ENCODE data around the gene TPPP2. TPM values are rescaled to one million over a fixed set of nuclear protein-coding genes. Genes with fewer than 3 reads are reported as not detected.

TPPP2 gene
- total and polyA plus RNA-seq, 2 experiments from 2014 or later, result not detected

DNA sequence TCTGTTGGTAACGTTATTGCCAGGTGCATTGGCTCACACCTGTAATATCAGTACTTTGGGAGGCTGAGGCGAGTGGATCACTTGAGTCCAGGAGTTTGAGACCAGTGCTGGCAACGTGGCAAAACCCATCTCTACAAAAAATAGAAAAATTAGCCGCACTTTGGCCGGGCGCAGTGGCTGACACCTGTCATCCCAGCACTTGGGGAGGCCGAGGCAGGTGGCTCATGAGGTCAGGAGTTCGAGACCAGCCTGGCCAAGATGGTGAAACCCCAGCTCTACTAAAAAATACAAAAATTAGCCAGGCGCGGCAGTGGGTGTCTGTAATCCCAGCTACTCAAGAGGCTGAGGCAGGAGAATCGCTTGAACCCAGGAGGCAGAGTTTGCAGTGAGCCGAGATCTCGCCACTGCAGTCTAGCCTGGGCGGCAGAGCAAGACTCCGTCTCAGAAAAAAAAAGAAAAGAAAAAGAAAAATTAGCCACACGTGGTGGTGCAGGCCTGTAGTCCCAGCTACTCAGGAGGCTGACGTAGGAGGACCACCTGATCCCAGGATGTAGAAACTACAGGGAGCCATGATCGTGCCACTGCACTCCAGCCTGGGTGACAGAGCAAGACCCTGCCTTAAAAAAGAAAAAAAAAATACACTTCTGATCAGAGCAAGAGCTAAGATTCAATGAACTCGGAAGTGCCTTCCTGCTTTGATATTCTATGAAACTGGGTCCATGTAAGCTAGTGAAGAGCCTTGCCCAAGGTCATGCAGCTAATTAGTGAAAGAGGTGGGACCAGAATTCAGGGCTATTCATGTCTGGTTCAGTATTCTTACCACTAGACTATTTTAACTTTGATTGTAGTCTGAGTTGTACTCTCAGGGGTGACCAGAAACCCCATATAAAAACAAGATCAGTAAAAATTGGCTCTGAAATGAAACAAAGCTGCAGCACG is 23.4 kb downstream of the TPPP2 start:
- Histone ChIP-seq H3F3A (replicated peaks; ENCODE audit: low read depth) (no peaks in the 10 kb centered on the region), H2AFZ (no peak overlapping the region), H3K27ac (ENCODE audit: low read depth) (no peak overlapping the region), H3K4me2 (no peak overlapping the region), H3K4me3 (no peak overlapping the region), H3K9me2 (ENCODE audit: insufficient read depth) (no peaks in the 10 kb centered on the region; the same call in 1 of the 2 replicates), H3K4me1 (ENCODE audit: insufficient read depth) (peaks cover 6% of the 10 kb centered on the region; the same call in 1 of the 2 replicates), H3K27me3 (ENCODE audit: insufficient read depth) (no peaks in the 10 kb centered on the region), H4K20me1 (replicated peaks; ENCODE audit: insufficient read depth) (no peaks in the 10 kb centered on the region), H3K79me2 (replicated peaks; ENCODE audit: insufficient read depth) (no peaks in the 10 kb centered on the region), H3K36me3 (ENCODE audit: insufficient read depth) (no peaks in the 10 kb centered on the region)
- H3K4me1 Mint-ChIP-seq, result peaks cover 10% of the 10 kb centered on the region; the same call in 2 of the 3 replicates
- TF ChIP-seq CREB1 (CRISPR knock-in tag; IDR thresholded peaks at IDR 0.05; ENCODE audit: low read depth) (no peak), NANOG (IDR thresholded peaks at IDR 0.05; ENCODE audit: borderline replicate concordance) (no peak), ZNF114 (CRISPR knock-in tag; IDR thresholded peaks at IDR 0.05) (no peak), POLR2AphosphoS5 (IDR thresholded peaks at IDR 0.05; ENCODE audit: low read depth) (no peak), EZH2phosphoT487 (IDR thresholded peaks at IDR 0.05; ENCODE audit: unreplicated experiment) (no peak), JUNB (IDR thresholded peaks at IDR 0.05; ENCODE audit: unreplicated experiment) (no peak), ZNF331 (CRISPR knock-in tag; IDR thresholded peaks at IDR 0.05; ENCODE audit: low read depth) (no peak), EZH2 (IDR thresholded peaks at IDR 0.05; ENCODE audit: low read depth, unreplicated experiment) (no peak), STAT1 (IDR thresholded peaks at IDR 0.05; ENCODE audit: unreplicated experiment) (no peak)
- TF ChIP-seq, protein P1, sequence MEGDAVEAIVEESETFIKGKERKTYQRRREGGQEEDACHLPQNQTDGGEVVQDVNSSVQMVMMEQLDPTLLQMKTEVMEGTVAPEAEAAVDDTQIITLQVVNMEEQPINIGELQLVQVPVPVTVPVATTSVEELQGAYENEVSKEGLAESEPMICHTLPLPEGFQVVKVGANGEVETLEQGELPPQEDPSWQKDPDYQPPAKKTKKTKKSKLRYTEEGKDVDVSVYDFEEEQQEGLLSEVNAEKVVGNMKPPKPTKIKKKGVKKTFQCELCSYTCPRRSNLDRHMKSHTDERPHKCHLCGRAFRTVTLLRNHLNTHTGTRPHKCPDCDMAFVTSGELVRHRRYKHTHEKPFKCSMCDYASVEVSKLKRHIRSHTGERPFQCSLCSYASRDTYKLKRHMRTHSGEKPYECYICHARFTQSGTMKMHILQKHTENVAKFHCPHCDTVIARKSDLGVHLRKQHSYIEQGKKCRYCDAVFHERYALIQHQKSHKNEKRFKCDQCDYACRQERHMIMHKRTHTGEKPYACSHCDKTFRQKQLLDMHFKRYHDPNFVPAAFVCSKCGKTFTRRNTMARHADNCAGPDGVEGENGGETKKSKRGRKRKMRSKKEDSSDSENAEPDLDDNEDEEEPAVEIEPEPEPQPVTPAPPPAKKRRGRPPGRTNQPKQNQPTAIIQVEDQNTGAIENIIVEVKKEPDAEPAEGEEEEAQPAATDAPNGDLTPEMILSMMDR (conservative IDR thresholded peaks at IDR 0.05; ENCODE audit: low read depth in 2 of 2), result no peak
- TF ChIP-seq, protein P2, sequence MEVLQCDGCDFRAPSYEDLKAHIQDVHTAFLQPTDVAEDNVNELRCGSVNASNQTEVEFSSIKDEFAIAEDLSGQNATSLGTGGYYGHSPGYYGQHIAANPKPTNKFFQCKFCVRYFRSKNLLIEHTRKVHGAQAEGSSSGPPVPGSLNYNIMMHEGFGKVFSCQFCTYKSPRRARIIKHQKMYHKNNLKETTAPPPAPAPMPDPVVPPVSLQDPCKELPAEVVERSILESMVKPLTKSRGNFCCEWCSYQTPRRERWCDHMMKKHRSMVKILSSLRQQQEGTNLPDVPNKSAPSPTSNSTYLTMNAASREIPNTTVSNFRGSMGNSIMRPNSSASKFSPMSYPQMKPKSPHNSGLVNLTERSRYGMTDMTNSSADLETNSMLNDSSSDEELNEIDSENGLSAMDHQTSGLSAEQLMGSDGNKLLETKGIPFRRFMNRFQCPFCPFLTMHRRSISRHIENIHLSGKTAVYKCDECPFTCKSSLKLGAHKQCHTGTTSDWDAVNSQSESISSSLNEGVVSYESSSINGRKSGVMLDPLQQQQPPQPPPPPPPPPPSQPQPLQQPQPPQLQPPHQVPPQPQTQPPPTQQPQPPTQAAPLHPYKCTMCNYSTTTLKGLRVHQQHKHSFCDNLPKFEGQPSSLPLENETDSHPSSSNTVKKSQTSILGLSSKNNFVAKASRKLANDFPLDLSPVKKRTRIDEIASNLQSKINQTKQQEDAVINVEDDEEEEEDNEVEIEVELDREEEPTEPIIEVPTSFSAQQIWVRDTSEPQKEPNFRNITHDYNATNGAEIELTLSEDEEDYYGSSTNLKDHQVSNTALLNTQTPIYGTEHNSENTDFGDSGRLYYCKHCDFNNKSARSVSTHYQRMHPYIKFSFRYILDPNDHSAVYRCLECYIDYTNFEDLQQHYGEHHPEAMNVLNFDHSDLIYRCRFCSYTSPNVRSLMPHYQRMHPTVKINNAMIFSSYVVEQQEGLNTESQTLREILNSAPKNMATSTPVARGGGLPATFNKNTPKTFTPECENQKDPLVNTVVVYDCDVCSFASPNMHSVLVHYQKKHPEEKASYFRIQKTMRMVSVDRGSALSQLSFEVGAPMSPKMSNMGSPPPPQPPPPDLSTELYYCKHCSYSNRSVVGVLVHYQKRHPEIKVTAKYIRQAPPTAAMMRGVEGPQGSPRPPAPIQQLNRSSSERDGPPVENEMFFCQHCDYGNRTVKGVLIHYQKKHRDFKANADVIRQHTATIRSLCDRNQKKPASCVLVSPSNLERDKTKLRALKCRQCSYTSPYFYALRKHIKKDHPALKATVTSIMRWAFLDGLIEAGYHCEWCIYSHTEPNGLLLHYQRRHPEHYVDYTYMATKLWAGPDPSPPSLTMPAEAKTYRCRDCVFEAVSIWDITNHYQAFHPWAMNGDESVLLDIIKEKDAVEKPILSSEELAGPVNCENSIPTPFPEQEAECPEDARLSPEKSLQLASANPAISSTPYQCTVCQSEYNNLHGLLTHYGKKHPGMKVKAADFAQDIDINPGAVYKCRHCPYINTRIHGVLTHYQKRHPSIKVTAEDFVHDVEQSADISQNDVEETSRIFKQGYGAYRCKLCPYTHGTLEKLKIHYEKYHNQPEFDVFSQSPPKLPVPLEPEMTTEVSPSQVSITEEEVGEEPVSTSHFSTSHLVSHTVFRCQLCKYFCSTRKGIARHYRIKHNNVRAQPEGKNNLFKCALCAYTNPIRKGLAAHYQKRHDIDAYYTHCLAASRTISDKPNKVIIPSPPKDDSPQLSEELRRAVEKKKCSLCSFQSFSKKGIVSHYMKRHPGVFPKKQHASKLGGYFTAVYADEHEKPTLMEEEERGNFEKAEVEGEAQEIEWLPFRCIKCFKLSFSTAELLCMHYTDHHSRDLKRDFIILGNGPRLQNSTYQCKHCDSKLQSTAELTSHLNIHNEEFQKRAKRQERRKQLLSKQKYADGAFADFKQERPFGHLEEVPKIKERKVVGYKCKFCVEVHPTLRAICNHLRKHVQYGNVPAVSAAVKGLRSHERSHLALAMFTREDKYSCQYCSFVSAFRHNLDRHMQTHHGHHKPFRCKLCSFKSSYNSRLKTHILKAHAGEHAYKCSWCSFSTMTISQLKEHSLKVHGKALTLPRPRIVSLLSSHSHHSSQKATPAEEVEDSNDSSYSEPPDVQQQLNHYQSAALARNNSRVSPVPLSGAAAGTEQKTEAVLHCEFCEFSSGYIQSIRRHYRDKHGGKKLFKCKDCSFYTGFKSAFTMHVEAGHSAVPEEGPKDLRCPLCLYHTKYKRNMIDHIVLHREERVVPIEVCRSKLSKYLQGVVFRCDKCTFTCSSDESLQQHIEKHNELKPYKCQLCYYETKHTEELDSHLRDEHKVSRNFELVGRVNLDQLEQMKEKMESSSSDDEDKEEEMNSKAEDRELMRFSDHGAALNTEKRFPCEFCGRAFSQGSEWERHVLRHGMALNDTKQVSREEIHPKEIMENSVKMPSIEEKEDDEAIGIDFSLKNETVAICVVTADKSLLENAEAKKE (CRISPR knock-in tag; IDR thresholded peaks at IDR 0.05), result no peak
- TF ChIP-seq, protein P3, sequence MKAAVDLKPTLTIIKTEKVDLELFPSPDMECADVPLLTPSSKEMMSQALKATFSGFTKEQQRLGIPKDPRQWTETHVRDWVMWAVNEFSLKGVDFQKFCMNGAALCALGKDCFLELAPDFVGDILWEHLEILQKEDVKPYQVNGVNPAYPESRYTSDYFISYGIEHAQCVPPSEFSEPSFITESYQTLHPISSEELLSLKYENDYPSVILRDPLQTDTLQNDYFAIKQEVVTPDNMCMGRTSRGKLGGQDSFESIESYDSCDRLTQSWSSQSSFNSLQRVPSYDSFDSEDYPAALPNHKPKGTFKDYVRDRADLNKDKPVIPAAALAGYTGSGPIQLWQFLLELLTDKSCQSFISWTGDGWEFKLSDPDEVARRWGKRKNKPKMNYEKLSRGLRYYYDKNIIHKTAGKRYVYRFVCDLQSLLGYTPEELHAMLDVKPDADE (IDR thresholded peaks at IDR 0.05), result no peak
- TF ChIP-seq, protein P4, sequence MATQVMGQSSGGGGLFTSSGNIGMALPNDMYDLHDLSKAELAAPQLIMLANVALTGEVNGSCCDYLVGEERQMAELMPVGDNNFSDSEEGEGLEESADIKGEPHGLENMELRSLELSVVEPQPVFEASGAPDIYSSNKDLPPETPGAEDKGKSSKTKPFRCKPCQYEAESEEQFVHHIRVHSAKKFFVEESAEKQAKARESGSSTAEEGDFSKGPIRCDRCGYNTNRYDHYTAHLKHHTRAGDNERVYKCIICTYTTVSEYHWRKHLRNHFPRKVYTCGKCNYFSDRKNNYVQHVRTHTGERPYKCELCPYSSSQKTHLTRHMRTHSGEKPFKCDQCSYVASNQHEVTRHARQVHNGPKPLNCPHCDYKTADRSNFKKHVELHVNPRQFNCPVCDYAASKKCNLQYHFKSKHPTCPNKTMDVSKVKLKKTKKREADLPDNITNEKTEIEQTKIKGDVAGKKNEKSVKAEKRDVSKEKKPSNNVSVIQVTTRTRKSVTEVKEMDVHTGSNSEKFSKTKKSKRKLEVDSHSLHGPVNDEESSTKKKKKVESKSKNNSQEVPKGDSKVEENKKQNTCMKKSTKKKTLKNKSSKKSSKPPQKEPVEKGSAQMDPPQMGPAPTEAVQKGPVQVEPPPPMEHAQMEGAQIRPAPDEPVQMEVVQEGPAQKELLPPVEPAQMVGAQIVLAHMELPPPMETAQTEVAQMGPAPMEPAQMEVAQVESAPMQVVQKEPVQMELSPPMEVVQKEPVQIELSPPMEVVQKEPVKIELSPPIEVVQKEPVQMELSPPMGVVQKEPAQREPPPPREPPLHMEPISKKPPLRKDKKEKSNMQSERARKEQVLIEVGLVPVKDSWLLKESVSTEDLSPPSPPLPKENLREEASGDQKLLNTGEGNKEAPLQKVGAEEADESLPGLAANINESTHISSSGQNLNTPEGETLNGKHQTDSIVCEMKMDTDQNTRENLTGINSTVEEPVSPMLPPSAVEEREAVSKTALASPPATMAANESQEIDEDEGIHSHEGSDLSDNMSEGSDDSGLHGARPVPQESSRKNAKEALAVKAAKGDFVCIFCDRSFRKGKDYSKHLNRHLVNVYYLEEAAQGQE (IDR thresholded peaks at IDR 0.05; ENCODE audit: unreplicated experiment), result no peak
- DNase-seq (ENCODE audit: low spot score) (no peak), ATAC-seq (no peak)
- H3K4me3 Mint-ChIP-seq, result no peak overlapping the region
- no peak overlapping the region for H3K27ac Mint-ChIP-seq
- no peaks in the 10 kb centered on the region for H3K9me3 Mint-ChIP-seq
- H3K27me3 Mint-ChIP-seq (ENCODE audit: insufficient read depth, low read depth, poor library complexity), result peaks cover 5% of the 10 kb centered on the region
- H3K36me3 Mint-ChIP-seq (ENCODE audit: low read depth), result no peaks in the 10 kb centered on the region
